Heart left ventricle (tissue), 16 donors: ENCODE results near the gene HLA-E. TPM values are rescaled to one million over a fixed set of nuclear protein-coding genes. Genes with fewer than 3 reads are reported as not detected.

Experiments
- ATAC-seq, 4 donors: fragments of 200-7000 bp; cut with Tn5 transposase; one replicate each; pipeline ENCODE4 v1.9.1; 2020 to 2022; ENCODE audit warnings: moderate library complexity in 4 of 4, mild to moderate bottlenecking in 3 of 4, moderate number of reproducible peaks in 1 of 4
- DNase-seq, 5 donors: peaks; one replicate each; pipeline ENCODE4 v3.0.0-alpha.2; 2020
- H3K27ac ChIP-seq, 12 donors: fragments of 200-600 bp; sonication (generic) in 4 of 12; one replicate each; pipeline versions ENCODE4 v1.5.0 to v1.8.0; 2016 to 2022; ENCODE audit warnings: mild to moderate bottlenecking in 2 of 12
- H3K27me3 ChIP-seq, 9 donors: fragments of 200-600 bp; sonication (generic) in 2 of 9; one replicate each; pipeline versions ENCODE4 v1.5.1 to v1.8.0; 2016 to 2022; ENCODE audit warnings: mild to moderate bottlenecking in 3 of 9
- H3K36me3 ChIP-seq, 9 donors: fragments of 200-600 bp; sonication (generic) in 2 of 9; one replicate each; pipeline versions ENCODE4 v1.5.0 to v1.8.0; 2018 to 2022; ENCODE audit warnings: mild to moderate bottlenecking in 2 of 9
- H3K4me1 ChIP-seq, 12 donors: fragments of 200-600 bp; sonication (generic) in 4 of 12; one replicate each; pipeline versions ENCODE4 v1.5.0 to v1.8.0; 2016 to 2022; ENCODE audit warnings: mild to moderate bottlenecking in 3 of 12
- H3K4me3 ChIP-seq, 12 donors: fragments of 200-600 bp; sonication (generic) in 4 of 12; one replicate each; pipeline versions ENCODE4 v1.5.0 to v1.8.0; 2017 to 2022; ENCODE audit warnings: mild to moderate bottlenecking in 9 of 12, moderate library complexity in 4 of 12
- H3K9me3 ChIP-seq, 12 donors: fragments of 200-600 bp; sonication (generic) in 4 of 12; one replicate each; pipeline versions ENCODE4 v1.5.0 to v1.8.0; 2016 to 2022; ENCODE audit warnings: mild to moderate bottlenecking in 1 of 12
- CTCF ChIP-seq, 12 donors: fragments of 200-600 bp; sonication (generic) in 4 of 12; IDR thresholded peaks; one replicate each; pipeline versions ENCODE4 v1.5.0 to v1.8.0; 2018 to 2022; ENCODE audit warnings: antibody characterized with exemption in 12 of 12, mild to moderate bottlenecking in 5 of 12
- POLR2A ChIP-seq, 2 donors: fragments of 450-650 bp; IDR thresholded peaks; one replicate each; pipeline ENCODE4 v1.6.1; 2017; ENCODE audit warnings: antibody characterized with exemption in 2 of 2, mild to moderate bottlenecking in 2 of 2, moderate library complexity in 2 of 2
- WGBS, 4 donors: extraction: QIAGEN DNeasy Blood & Tissue Kit in 2 of 4; methylation state at CpG; one replicate each; pipeline versions ENCODE4 v1.1.5 to v1.1.7; 2013 to 2018; 5-methylcytosine and 5-hydroxymethylcytosine counted together
- intact Hi-C, 10 donors: fragments of 100-400 bp; cut with DNase I; formaldehyde crosslinking; loops; one replicate each; pipeline versions ENCODE4 v1.11.1 to v1.14.2; 2022
- polyA plus RNA-seq, 2 donors: library from polyadenylated mRNA; stranded (reverse); fragments of 200-250 nt; gene quantifications; one replicate each; pipeline ENCODE4 v1.2.3, GENCODE V29; 2013
- total RNA-seq, 9 donors: library from RNA; depleted of rRNA in 2 of 9; stranded (reverse); fragments of >200 nt in 2 of 9; fragmentation: NEBNext Ultra II Directional in 3 of 9; extraction: Animal tissue kit (Norgen Biotek cat#: 25700) in 3 of 9; gene quantifications; one replicate each; pipeline versions ENCODE4 v1.1.0 to v1.2.4, GENCODE V29; 2016 to 2023
- donor health status: ischemic (EF 13 %, LVEDD 7.1; RV severe dilation, severe dysfunction).
- donor health status: healthy with polysubstance abuse.
- donor health status: DM: no; HTN: yes; CAD: no.
- donor health status: DM: no; HTN: no; CAD: no.
- donor health status: ischemic (EF 25% LVEDD 6.9; RV normal size, moderate dysfunction).
- donor health status: ischemic (EF 25% LVEDD 5.7; RV mildly dilated, moderate dysfunction).
- donor health status: healthy.
- donor health status: DM: yes; HTN: yes; CAD: no.
- donor health status: ischemic (EF 35%, LVEDD 5.7; RV mildly dilated, moderate dysfunction).
- donor health status: nonischemic (EF 11% LVEDD 7.7; RV severe dilation, severe dysfunction).
- donor health status: DM: yes; HTN: yes; CAD: no.
- donor health status: PGD.
- donor health status: ischemic (EF 29% LVEDD 5.4; RV normal size, mild dysfunction).
- donor health status: nonischemic (EF 23%, LVEDD 6.1; RV moderate dilation, normal function).

The HLA-E gene
- total and polyA plus RNA-seq, 11 donors: 96.1 to 560 (median 162) TPM

- Histone ChIP-seq H3K27me3 (peaks cover 36 to 100% (median 93%) of the 10 kb centered on the region in 9 donors), H3K9me3 (peaks cover 0 to 14% (median 0%) of the 10 kb centered on the region in 12 donors)
- WGBS, 4 donors: 50 to 56% (median 53%) methylated on average over 7 of the region's 7 CpGs
These were observed 26.8 kb upstream of the HLA-E start for GRCh38 chr6:30462482-30462881.

GRCh38 chr6:30463242-30463641 lies 26.1 kb upstream of the HLA-E start:
- DNase-seq (no peak), ATAC-seq (no peak)
- no peak overlapping the region for H3K27ac ChIP-seq
- H3K4me1 ChIP-seq: peaks cover 0 to 41% (median 18%) of the 10 kb centered on the region in 12 donors
- peak overlapping the region in 1 of 12 donors; percentile 17 for H3K4me3 ChIP-seq
- TF ChIP-seq POLR2A (IDR thresholded peaks at IDR 0.05): no peak
- TF ChIP-seq CTCF (IDR thresholded peaks at IDR 0.05): no peak
- intact Hi-C loops: no loop called here
- no peaks in the 10 kb centered on the region for H3K36me3 ChIP-seq
- WGBS, 4 donors: 50 to 54% (median 52%) methylated on average over 9 of the region's 9 CpGs
- H3K9me3 ChIP-seq: peaks cover 0 to 14% (median 0%) of the 10 kb centered on the region in 12 donors
- H3K27me3 ChIP-seq: peaks cover 41 to 100% (median 90%) of the 10 kb centered on the region in 9 donors

More at GRCh38 chr6:30462482-30462881, 26.8 kb upstream of the HLA-E start:
- H3K27ac ChIP-seq: no peak overlapping the region
- H3K36me3 ChIP-seq: no peaks in the 10 kb centered on the region
- TF ChIP-seq POLR2A (IDR thresholded peaks at IDR 0.05) (no peak), CTCF (IDR thresholded peaks at IDR 0.05) (no peak)
- H3K4me3 ChIP-seq: no peak overlapping the region
- no peak for DNase-seq
- intact Hi-C loops: no loop called here
- H3K4me1 ChIP-seq: peaks cover 0 to 41% (median 18%) of the 10 kb centered on the region in 12 donors
- no peak for ATAC-seq

GRCh38 chr6:30463651-30464618 lies 25.4 kb upstream of the HLA-E start:
- H3K9me3 ChIP-seq: peaks cover 0 to 9% (median 0%) of the 10 kb centered on the region in 12 donors
- no peaks in the 10 kb centered on the region for H3K36me3 ChIP-seq
- DNase-seq: peak in 3 of 5 donors; percentile 41 to 79 (median 46)
- intact Hi-C loops: no loop called here
- peak in 3 of 4 donors; percentile 46 to 66 (median 66) for ATAC-seq
- TF ChIP-seq CTCF (IDR thresholded peaks at IDR 0.05) (no peak), POLR2A (IDR thresholded peaks at IDR 0.05) (no peak)
- H3K4me3 ChIP-seq: peak overlapping the region in 6 of 12 donors; percentile 14 to 19 (median 16)
- peaks cover 0 to 41% (median 18%) of the 10 kb centered on the region in 12 donors for H3K4me1 ChIP-seq
- 13 to 34% (median 22%) methylated on average over 20 to 64 of the region's 64 CpGs for WGBS, 4 donors
- no peak overlapping the region for H3K27ac ChIP-seq
- H3K27me3 ChIP-seq: peaks cover 46 to 99% (median 89%) of the 10 kb centered on the region in 9 donors
